Thyroid gland (tissue), 4 donors: ENCODE results near the gene CPNE8. TPM values are rescaled to one million over a fixed set of nuclear protein-coding genes. Genes with fewer than 3 reads are reported as not detected.

Experiments used
- DNase-seq, 2 donors: peaks; one replicate each; pipeline ENCODE4 v3.0.0-alpha.2; 2019
- H3K27ac ChIP-seq, 3 donors: fragments of 200-600 bp; sonication (generic); 1 replicate in 2 of 3; 2 replicates in 1 of 3; pipeline ENCODE4 v1.5.1; 2016 to 2019; ENCODE audit warnings: mild to moderate bottlenecking in 1 of 3, moderate library complexity in 1 of 3
- H3K27me3 ChIP-seq: fragments of 200-600 bp; sonication (generic); one replicate; pipeline ENCODE4 v1.5.1; 2019
- H3K36me3 ChIP-seq, 2 donors: fragments of 200-600 bp; sonication (generic); one replicate each; pipeline ENCODE4 v1.5.1; 2016 to 2019
- H3K4me1 ChIP-seq, 2 donors: fragments of 200-600 bp; sonication (generic); one replicate each; pipeline ENCODE4 v1.5.1; 2017 to 2019
- H3K4me3 ChIP-seq, 3 donors: fragments of 200-600 bp; sonication (generic); replicated peaks in 1 of 3; 1 replicate in 2 of 3; 2 replicates in 1 of 3; pipeline ENCODE4 v1.5.1; 2016; ENCODE audit warnings: mild to moderate bottlenecking in 1 of 3
- H3K9me3 ChIP-seq: fragments of 200-600 bp; sonication (generic); one replicate; pipeline ENCODE4 v1.5.1; 2017
- CTCF ChIP-seq, 6 experiments: fragments of 200-600 bp in 3 of 6; fragments of 450-650 bp in 3 of 6; sonication (generic) in 3 of 6; IDR thresholded peaks; one replicate each; pipeline ENCODE4 v1.5.1; 2016 to 2019; ENCODE audit warnings: antibody characterized with exemption in 6 of 6, mild to moderate bottlenecking in 2 of 6, inconsistent platforms in 1 of 6, moderate library complexity in 1 of 6
- POLR2A ChIP-seq, 2 donors: fragments of 450-650 bp; IDR thresholded peaks; one replicate each; pipeline ENCODE4 v1.6.1; 2017; ENCODE audit warnings: antibody characterized with exemption in 2 of 2, mild to moderate bottlenecking in 2 of 2, moderate library complexity in 1 of 2
- WGBS, 2 donors: methylation state at CpG; one replicate each; pipeline ENCODE4 v1.1.5; 2017; 5-methylcytosine and 5-hydroxymethylcytosine counted together
- intact Hi-C: fragments of 100-400 bp; cut with DNase I; formaldehyde crosslinking; loops from one replicate; pipeline ENCODE4 v1.15.1; 2023
- total RNA-seq, 4 donors: library from RNA; depleted of rRNA; stranded (reverse); fragments of >200 nt; gene quantifications; one replicate each; pipeline ENCODE4 v1.2.3, GENCODE V29; 2016

Gene CPNE8
- total RNA-seq, 4 donors from 2014 or later: 19.1 to 32.0 (median 26.0) TPM

- Histone ChIP-seq H3K27ac (no peak overlapping the region), H3K4me3 (no peak overlapping the region), H3K9me3 (no peaks in the 10 kb centered on the region), H3K36me3 (no peaks in the 10 kb centered on the region), H3K4me1 (no peaks in the 10 kb centered on the region), H3K27me3 (no peaks in the 10 kb centered on the region)
- intact Hi-C loops: no loop called here
- DNase-seq: no peak
- TF ChIP-seq POLR2A (IDR thresholded peaks at IDR 0.05): no peak
- no peak for TF ChIP-seq CTCF (IDR thresholded peaks at IDR 0.05)
- 95 to 97% methylated on average over 3 of the region's 3 CpGs for WGBS, 2 donors
Measured at GRCh38 chr12:38883629-38884134, 21.7 kb downstream of the CPNE8 start.

GRCh38 chr12:38880288-38880687, 25.1 kb downstream of the CPNE8 start:
- H3K27me3 ChIP-seq: no peaks in the 10 kb centered on the region
- no peaks in the 10 kb centered on the region for H3K4me1 ChIP-seq
- no peak for DNase-seq

GRCh38 chr12:38878986-38879385, 26.4 kb downstream of the CPNE8 start:
- no peak overlapping the region for H3K27ac ChIP-seq
- TF ChIP-seq POLR2A (IDR thresholded peaks at IDR 0.05) (no peak), CTCF (IDR thresholded peaks at IDR 0.05) (no peak)
- no peaks in the 10 kb centered on the region for H3K36me3 ChIP-seq
- intact Hi-C loops: no loop called here
- no peak overlapping the region for H3K4me3 ChIP-seq
- DNase-seq: no peak
- H3K4me1 ChIP-seq: no peaks in the 10 kb centered on the region
- WGBS, 2 donors: 95 to 96% methylated on average over 4 of the region's 4 CpGs
- no peaks in the 10 kb centered on the region for H3K27me3 ChIP-seq
- no peaks in the 10 kb centered on the region for H3K9me3 ChIP-seq

More at GRCh38 chr12:38880288-38880687, 25.1 kb downstream of the CPNE8 start:
- intact Hi-C loops: no loop called here
- Histone ChIP-seq H3K27ac (no peak overlapping the region), H3K9me3 (no peaks in the 10 kb centered on the region), H3K4me3 (no peak overlapping the region), H3K36me3 (no peaks in the 10 kb centered on the region)
- TF ChIP-seq POLR2A (IDR thresholded peaks at IDR 0.05): no peak
- TF ChIP-seq CTCF (IDR thresholded peaks at IDR 0.05): no peak
- 87 to 96% methylated on average over 3 of the region's 3 CpGs for WGBS, 2 donors

- no peak overlapping the region for H3K27ac ChIP-seq
- WGBS, 2 donors: 93 to 98% methylated on average over 2 of the region's 2 CpGs
- H3K36me3 ChIP-seq: no peaks in the 10 kb centered on the region
- no peak for TF ChIP-seq CTCF (IDR thresholded peaks at IDR 0.05)
- TF ChIP-seq POLR2A (IDR thresholded peaks at IDR 0.05): no peak
- DNase-seq: no peak
- intact Hi-C loops: no loop called here
- H3K27me3 ChIP-seq: no peaks in the 10 kb centered on the region
- H3K4me1 ChIP-seq: no peaks in the 10 kb centered on the region
- no peaks in the 10 kb centered on the region for H3K9me3 ChIP-seq
- H3K4me3 ChIP-seq: no peak overlapping the region
Measured at GRCh38 chr12:38878333-38878705, 27.1 kb downstream of the CPNE8 start.

GRCh38 chr12:38875586-38876228, 29.7 kb downstream of the CPNE8 start:
- H3K4me1 ChIP-seq: no peaks in the 10 kb centered on the region
- 88 to 90% methylated on average over 3 of the region's 3 CpGs for WGBS, 2 donors
- H3K27ac ChIP-seq: no peak overlapping the region
- H3K4me3 ChIP-seq: no peak overlapping the region
- no peaks in the 10 kb centered on the region for H3K9me3 ChIP-seq
- DNase-seq: no peak
- no peak for TF ChIP-seq POLR2A (IDR thresholded peaks at IDR 0.05)
- no peak for TF ChIP-seq CTCF (IDR thresholded peaks at IDR 0.05)
- intact Hi-C loops: no loop called here
- no peaks in the 10 kb centered on the region for H3K36me3 ChIP-seq
- no peaks in the 10 kb centered on the region for H3K27me3 ChIP-seq
